Activated T-cell treated with anti-CD3 and anti-CD28 coated beads, Interleukin-2, amount 50 U/mL, for 1 hour (primary cell): ENCODE data around the gene ADORA2B.
"Not testable (repeated sequence)": the region's sequence is repeated elsewhere in the genome, so short reads cannot be mapped to it uniquely, and the experiment has no call there.

ENCODE experiments used
- DNase-seq: peaks from one replicate; pipeline ENCODE4 v3.0.0-alpha.2; 2020

Gene ADORA2B

GRCh38 chr17:15957206-15957605 lies 12.3 kb downstream of the ADORA2B start:
- DNase-seq, result no peak

- DNase-seq, result no peak
Observed at GRCh38 chr17:15957608-15958307, 12.8 kb downstream of the ADORA2B start.

GRCh38 chr17:15958484-15958854 lies 13.5 kb downstream of the ADORA2B start:
- DNase-seq, result no peak

- DNase-seq, result no peak
Observed at GRCh38 chr17:15963670-15964110, 18.8 kb downstream of the ADORA2B start.

GRCh38 chr17:15965528-15965927 lies 20.6 kb downstream of the ADORA2B start:
- no peak for DNase-seq

- DNase-seq, result no peak
Observed at GRCh38 chr17:15966183-15966878, 21.4 kb downstream of the ADORA2B start.

GRCh38 chr17:15966879-15967248 lies 21.9 kb downstream of the ADORA2B start:
- no peak for DNase-seq

GRCh38 chr17:15967706-15968399 lies 22.9 kb downstream of the ADORA2B start:
- DNase-seq, result no peak

- DNase-seq, result no peak
Observed at GRCh38 chr17:15969463-15969862, 24.5 kb downstream of the ADORA2B start.

- DNase-seq, result no peak
Observed at GRCh38 chr17:15970500-15970899, 25.6 kb downstream of the ADORA2B start.

- DNase-seq, result no peak
Observed at GRCh38 chr17:15971098-15971678, 26.3 kb downstream of the ADORA2B start.

- DNase-seq, result no peak
Observed at GRCh38 chr17:15971882-15972281, 27.0 kb downstream of the ADORA2B start.

GRCh38 chr17:15972497-15972951 lies 27.6 kb downstream of the ADORA2B start:
- DNase-seq, result no peak

- DNase-seq, result no peak
Observed at GRCh38 chr17:15973016-15973415, 28.1 kb downstream of the ADORA2B start.

- no peak for DNase-seq
Observed at GRCh38 chr17:15973834-15974233, 28.9 kb downstream of the ADORA2B start.

GRCh38 chr17:15977894-15978293 lies 33.0 kb downstream of the ADORA2B start:
- DNase-seq, result no peak

GRCh38 chr17:15978606-15979005 lies 33.7 kb downstream of the ADORA2B start:
- no peak for DNase-seq

GRCh38 chr17:15979013-15979412 lies 34.1 kb downstream of the ADORA2B start:
- DNase-seq, result not testable (repeated sequence)

- DNase-seq, result no peak
Observed at GRCh38 chr17:15981208-15981607, 36.3 kb downstream of the ADORA2B start.

GRCh38 chr17:15981646-15982580 lies 37.0 kb downstream of the ADORA2B start:
- no peak for DNase-seq

GRCh38 chr17:15996322-15996721 lies 51.4 kb downstream of the ADORA2B start:
- DNase-seq, result no peak

- DNase-seq, result no peak
Observed at GRCh38 chr17:15998031-15998562, 53.2 kb downstream of the ADORA2B start.
